HepG2 (cell line): ENCODE measurements around the gene ENG. TPM values are rescaled to one million over a fixed set of nuclear protein-coding genes. Genes with fewer than 3 reads are reported as not detected.

Experiments used
- ERF ChIP-seq: IDR thresholded peaks from 2 replicates; pipeline ENCODE4 v1.6.1; 2018; ENCODE audit warnings: missing biosample characterization, missing genetic modification reagents
- NRL ChIP-seq: sonication (generic); formaldehyde crosslinking; IDR thresholded peaks from 2 replicates; pipeline ENCODE4 v1.5.0; 2020; ENCODE audit warnings: missing genetic modification reagents, mild to moderate bottlenecking, moderate library complexity, borderline replicate concordance
- TBX2 ChIP-seq: sonication (generic); formaldehyde crosslinking; IDR thresholded peaks from 2 replicates; pipeline ENCODE4 v1.5.0; 2020; ENCODE audit warnings: missing genetic modification reagents, mild to moderate bottlenecking, borderline replicate concordance
- polyA plus RNA-seq, 8 experiments: library from polyadenylated mRNA; depleted of rRNA in 3 of 8; stranded (reverse) in 7 of 8; unstranded in 1 of 8; fragments of >200 nt; fragmentation: Illumina TruSeq in 4 of 8; extraction: Trizol in 4 of 8; gene quantifications; 2 replicates each; pipeline versions ENCODE4 v1.2.1 to v1.2.3, GENCODE V29; 2011 to 2016; ENCODE audit warnings: low read depth in 4 of 8, missing spikeins in 1 of 8, mixed read lengths in 1 of 8; ENCODE audit not compliant: insufficient read depth in 1 of 8
- total RNA-seq, 5 experiments: library from RNA; depleted of rRNA; stranded (reverse); fragments of >200 nt; fragmentation: Illumina TruSeq; extraction: Trizol; gene quantifications; 2 replicates each; pipeline ENCODE4 v1.2.3, GENCODE V29; 2016; ENCODE audit warnings: low read depth in 1 of 5
- TF ChIP-seq, protein P1 (sequence below): sonication (generic); formaldehyde crosslinking; IDR thresholded peaks from 2 replicates; pipeline ENCODE4 v1.5.1; 2020; ENCODE audit warnings: mild to moderate bottlenecking, missing genetic modification reagents, moderate library complexity
- TF ChIP-seq, protein P2 (sequence below): sonication (generic); formaldehyde crosslinking; conservative IDR thresholded peaks from 2 replicates; pipeline ENCODE4 v1.8.0; 2022; ENCODE audit warnings: mild to moderate bottlenecking, moderate library complexity, missing genetic modification reagents
- TF ChIP-seq, protein P3 (sequence below): sonication (generic); formaldehyde crosslinking; IDR thresholded peaks from 2 replicates; pipeline ENCODE4 v1.4.0; 2020; ENCODE audit warnings: missing genetic modification reagents, mild to moderate bottlenecking, borderline replicate concordance

Gene ENG
- total and polyA plus RNA-seq, 2 of the 13 experiments (the other 11 are each of a cell fraction or from before 2014, with no cell fraction given), result 0.02 to 1.1 TPM

DNA sequence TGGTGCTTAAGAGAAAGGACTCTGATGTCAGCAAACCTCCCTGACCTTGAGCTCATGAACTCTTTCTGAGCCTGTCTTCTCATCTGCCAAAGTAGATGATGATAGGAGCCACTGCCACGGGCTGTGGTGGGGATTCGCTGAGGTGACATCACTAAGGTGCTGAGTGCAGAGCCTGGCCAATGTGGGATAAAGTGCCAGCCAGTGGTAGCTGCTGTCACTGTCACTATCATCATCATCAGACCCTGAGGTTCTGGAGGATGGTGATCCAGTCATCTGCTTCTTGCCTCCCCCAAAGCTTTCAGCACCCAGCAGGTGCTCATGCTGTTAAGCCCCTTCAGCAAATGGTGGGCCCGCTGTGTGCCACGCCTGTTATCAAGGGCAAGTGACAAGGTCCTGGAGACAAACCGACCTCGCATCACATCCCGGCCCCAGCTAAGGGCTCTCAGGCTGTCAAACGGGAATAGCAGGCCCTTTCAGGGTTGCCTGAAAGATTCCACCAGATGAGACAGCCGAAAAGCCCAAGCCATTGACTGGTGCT, 45.4 kb downstream of the ENG start (continued):
- TF ChIP-seq, protein P1, sequence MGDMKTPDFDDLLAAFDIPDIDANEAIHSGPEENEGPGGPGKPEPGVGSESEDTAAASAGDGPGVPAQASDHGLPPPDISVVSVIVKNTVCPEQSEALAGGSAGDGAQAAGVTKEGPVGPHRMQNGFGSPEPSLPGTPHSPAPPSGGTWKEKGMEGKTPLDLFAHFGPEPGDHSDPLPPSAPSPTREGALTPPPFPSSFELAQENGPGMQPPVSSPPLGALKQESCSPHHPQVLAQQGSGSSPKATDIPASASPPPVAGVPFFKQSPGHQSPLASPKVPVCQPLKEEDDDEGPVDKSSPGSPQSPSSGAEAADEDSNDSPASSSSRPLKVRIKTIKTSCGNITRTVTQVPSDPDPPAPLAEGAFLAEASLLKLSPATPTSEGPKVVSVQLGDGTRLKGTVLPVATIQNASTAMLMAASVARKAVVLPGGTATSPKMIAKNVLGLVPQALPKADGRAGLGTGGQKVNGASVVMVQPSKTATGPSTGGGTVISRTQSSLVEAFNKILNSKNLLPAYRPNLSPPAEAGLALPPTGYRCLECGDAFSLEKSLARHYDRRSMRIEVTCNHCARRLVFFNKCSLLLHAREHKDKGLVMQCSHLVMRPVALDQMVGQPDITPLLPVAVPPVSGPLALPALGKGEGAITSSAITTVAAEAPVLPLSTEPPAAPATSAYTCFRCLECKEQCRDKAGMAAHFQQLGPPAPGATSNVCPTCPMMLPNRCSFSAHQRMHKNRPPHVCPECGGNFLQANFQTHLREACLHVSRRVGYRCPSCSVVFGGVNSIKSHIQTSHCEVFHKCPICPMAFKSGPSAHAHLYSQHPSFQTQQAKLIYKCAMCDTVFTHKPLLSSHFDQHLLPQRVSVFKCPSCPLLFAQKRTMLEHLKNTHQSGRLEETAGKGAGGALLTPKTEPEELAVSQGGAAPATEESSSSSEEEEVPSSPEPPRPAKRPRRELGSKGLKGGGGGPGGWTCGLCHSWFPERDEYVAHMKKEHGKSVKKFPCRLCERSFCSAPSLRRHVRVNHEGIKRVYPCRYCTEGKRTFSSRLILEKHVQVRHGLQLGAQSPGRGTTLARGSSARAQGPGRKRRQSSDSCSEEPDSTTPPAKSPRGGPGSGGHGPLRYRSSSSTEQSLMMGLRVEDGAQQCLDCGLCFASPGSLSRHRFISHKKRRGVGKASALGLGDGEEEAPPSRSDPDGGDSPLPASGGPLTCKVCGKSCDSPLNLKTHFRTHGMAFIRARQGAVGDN (CRISPR knock-in tag), result 0 out of 2 replicates have a peak, but pooled peaks have one; percentile 12
- TF ChIP-seq NRL, result no peak
- no peak for TF ChIP-seq TBX2 (CRISPR knock-in tag)
- no peak for TF ChIP-seq ERF (CRISPR knock-in tag)
- TF ChIP-seq, protein P2, sequence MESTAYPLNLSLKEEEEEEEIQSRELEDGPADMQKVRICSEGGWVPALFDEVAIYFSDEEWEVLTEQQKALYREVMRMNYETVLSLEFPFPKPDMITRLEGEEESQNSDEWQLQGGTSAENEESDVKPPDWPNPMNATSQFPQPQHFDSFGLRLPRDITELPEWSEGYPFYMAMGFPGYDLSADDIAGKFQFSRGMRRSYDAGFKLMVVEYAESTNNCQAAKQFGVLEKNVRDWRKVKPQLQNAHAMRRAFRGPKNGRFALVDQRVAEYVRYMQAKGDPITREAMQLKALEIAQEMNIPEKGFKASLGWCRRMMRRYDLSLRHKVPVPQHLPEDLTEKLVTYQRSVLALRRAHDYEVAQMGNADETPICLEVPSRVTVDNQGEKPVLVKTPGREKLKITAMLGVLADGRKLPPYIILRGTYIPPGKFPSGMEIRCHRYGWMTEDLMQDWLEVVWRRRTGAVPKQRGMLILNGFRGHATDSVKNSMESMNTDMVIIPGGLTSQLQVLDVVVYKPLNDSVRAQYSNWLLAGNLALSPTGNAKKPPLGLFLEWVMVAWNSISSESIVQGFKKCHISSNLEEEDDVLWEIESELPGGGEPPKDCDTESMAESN, result no peak
- TF ChIP-seq, protein P3, sequence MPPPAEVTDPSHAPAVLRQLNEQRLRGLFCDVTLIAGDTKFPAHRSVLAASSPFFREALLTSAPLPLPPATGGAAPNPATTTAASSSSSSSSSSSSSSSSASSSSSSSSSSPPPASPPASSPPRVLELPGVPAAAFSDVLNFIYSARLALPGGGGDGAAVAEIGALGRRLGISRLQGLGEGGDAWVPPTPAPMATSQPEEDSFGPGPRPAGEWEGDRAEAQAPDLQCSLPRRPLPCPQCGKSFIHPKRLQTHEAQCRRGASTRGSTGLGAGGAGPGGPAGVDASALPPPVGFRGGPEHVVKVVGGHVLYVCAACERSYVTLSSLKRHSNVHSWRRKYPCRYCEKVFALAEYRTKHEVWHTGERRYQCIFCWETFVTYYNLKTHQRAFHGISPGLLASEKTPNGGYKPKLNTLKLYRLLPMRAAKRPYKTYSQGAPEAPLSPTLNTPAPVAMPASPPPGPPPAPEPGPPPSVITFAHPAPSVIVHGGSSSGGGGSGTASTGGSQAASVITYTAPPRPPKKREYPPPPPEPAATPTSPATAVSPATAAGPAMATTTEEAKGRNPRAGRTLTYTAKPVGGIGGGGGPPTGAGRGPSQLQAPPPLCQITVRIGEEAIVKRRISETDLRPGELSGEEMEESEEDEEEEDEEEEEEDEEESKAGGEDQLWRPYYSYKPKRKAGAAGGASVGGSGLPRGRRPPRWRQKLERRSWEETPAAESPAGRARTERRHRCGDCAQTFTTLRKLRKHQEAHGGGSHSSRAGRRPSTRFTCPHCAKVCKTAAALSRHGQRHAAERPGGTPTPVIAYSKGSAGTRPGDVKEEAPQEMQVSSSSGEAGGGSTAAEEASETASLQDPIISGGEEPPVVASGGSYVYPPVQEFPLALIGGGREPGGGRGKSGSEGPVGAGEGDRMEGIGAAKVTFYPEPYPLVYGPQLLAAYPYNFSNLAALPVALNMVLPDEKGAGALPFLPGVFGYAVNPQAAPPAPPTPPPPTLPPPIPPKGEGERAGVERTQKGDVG (CRISPR knock-in tag), result no peak
